PC-3 (cell line): ENCODE measurements around the gene SUN1.

Source experiments
- EZH2 ChIP-seq: fragments of 300-600 bp; sonication (generic); IDR thresholded peaks from one replicate; pipeline ENCODE4 v1.6.1; 2017; ENCODE audit warnings: antibody characterized with exemption, mild to moderate bottlenecking, low read length; ENCODE audit not compliant: unreplicated experiment
- EZH2phosphoT487 ChIP-seq: fragments of 300-600 bp; sonication (generic); IDR thresholded peaks from 2 replicates; pipeline ENCODE4 v1.6.1; 2018; ENCODE audit warnings: mild to moderate bottlenecking, antibody characterized with exemption, low read length, borderline replicate concordance
- TF ChIP-seq, protein P1 (sequence below): fragments of 300-600 bp; sonication (generic); conservative IDR thresholded peaks from 2 replicates; pipeline ENCODE4 v1.5.1; 2017; ENCODE audit warnings: antibody characterized with exemption, low read depth, mild to moderate bottlenecking, low read length

DNA sequence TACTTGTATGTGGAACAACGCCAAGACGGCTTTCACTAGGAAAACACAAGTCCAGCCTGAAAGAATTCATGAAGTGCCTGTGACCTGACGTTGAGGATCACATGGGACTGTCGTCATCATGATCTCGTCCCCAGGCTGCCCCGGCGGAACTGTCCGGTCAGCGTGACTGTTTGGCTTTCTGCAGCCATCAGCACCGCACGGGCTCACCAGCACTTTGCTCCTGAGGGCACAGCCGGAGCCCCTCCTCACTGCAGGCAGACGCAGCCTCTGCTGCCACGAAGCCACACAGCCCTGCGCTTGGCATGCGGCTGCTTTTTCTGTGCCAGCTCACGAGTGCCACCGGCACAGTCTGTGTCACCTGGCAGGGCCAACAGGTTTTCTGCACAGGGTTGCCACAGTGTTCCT is 34.7 kb downstream of the SUN1 start:
- TF ChIP-seq, protein P1, sequence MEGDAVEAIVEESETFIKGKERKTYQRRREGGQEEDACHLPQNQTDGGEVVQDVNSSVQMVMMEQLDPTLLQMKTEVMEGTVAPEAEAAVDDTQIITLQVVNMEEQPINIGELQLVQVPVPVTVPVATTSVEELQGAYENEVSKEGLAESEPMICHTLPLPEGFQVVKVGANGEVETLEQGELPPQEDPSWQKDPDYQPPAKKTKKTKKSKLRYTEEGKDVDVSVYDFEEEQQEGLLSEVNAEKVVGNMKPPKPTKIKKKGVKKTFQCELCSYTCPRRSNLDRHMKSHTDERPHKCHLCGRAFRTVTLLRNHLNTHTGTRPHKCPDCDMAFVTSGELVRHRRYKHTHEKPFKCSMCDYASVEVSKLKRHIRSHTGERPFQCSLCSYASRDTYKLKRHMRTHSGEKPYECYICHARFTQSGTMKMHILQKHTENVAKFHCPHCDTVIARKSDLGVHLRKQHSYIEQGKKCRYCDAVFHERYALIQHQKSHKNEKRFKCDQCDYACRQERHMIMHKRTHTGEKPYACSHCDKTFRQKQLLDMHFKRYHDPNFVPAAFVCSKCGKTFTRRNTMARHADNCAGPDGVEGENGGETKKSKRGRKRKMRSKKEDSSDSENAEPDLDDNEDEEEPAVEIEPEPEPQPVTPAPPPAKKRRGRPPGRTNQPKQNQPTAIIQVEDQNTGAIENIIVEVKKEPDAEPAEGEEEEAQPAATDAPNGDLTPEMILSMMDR, result no peak
- TF ChIP-seq EZH2, result no peak
- no peak for TF ChIP-seq EZH2phosphoT487
